Measurements from ENCODE around the gene ZNHIT2.

Gene ZNHIT2

GRCh38 chr11:65071907-65072630, 45.4 kb downstream of the ZNHIT2 start:
- DNase-seq (ENCODE audit: low read depth): peak; percentile 17

- no peak for DNase-seq (ENCODE audit: low read depth)
Observed at GRCh38 chr11:65069217-65069616, 48.3 kb downstream of the ZNHIT2 start.

- DNase-seq (ENCODE audit: low read depth): no peak
Observed at GRCh38 chr11:65067446-65067845, 50.1 kb downstream of the ZNHIT2 start.

- no peak for DNase-seq (ENCODE audit: low read depth)
Observed at GRCh38 chr11:65066805-65067291, 50.7 kb downstream of the ZNHIT2 start.
